ENCODE measurements around the gene USO1. TPM values are rescaled to one million over a fixed set of nuclear protein-coding genes. Genes with fewer than 3 reads are reported as not detected.

USO1 gene
- total RNA-seq, 1 donor from 2014 or later = 62.4 TPM

GRCh38 chr4:75698162-75698962 is 26.0 kb upstream of the USO1 start:
- TF ChIP-seq CTCF (IDR thresholded peaks at IDR 0.05; ENCODE audit: insufficient read depth, low read length, poor library complexity, severe bottlenecking) = no peak
- Histone ChIP-seq H3K36me3 (ENCODE audit: control insufficient read depth, insufficient read depth, low read length) (no peaks in the 10 kb centered on the region), H3K4me3 (ENCODE audit: low read depth, low read length) (no peak overlapping the region), H3K27me3 (ENCODE audit: control insufficient read depth, insufficient read depth, low read length) (no peaks in the 10 kb centered on the region)
- DNase-seq (ENCODE audit: low read depth) = no peak

GRCh38 chr4:75698963-75699228 is 25.5 kb upstream of the USO1 start:
- Histone ChIP-seq H3K27me3 (ENCODE audit: control insufficient read depth, insufficient read depth, low read length) (no peaks in the 10 kb centered on the region), H3K36me3 (ENCODE audit: control insufficient read depth, insufficient read depth, low read length) (no peaks in the 10 kb centered on the region), H3K4me3 (ENCODE audit: low read depth, low read length) (no peak overlapping the region)
- DNase-seq (ENCODE audit: low read depth) = no peak
- no peak for TF ChIP-seq CTCF (IDR thresholded peaks at IDR 0.05; ENCODE audit: insufficient read depth, low read length, poor library complexity, severe bottlenecking)

GRCh38 chr4:75699299-75699698 is 25.1 kb upstream of the USO1 start:
- TF ChIP-seq CTCF (IDR thresholded peaks at IDR 0.05; ENCODE audit: insufficient read depth, low read length, poor library complexity, severe bottlenecking) = no peak
- no peak for DNase-seq (ENCODE audit: low read depth)
- Histone ChIP-seq H3K36me3 (ENCODE audit: control insufficient read depth, insufficient read depth, low read length) (no peaks in the 10 kb centered on the region), H3K4me3 (ENCODE audit: low read depth, low read length) (no peak overlapping the region), H3K27me3 (ENCODE audit: control insufficient read depth, insufficient read depth, low read length) (no peaks in the 10 kb centered on the region)

- no peak for DNase-seq (ENCODE audit: low read depth)
- TF ChIP-seq CTCF (IDR thresholded peaks at IDR 0.05; ENCODE audit: insufficient read depth, low read length, poor library complexity, severe bottlenecking) = no peak
- H3K4me3 ChIP-seq (ENCODE audit: low read depth, low read length) = no peak overlapping the region
- no peaks in the 10 kb centered on the region for H3K36me3 ChIP-seq (ENCODE audit: control insufficient read depth, insufficient read depth, low read length)
- no peaks in the 10 kb centered on the region for H3K27me3 ChIP-seq (ENCODE audit: control insufficient read depth, insufficient read depth, low read length)
These were observed 21.4 kb upstream of the USO1 start for GRCh38 chr4:75702919-75703411.

- no peak for DNase-seq (ENCODE audit: low read depth)
- TF ChIP-seq CTCF (IDR thresholded peaks at IDR 0.05; ENCODE audit: insufficient read depth, low read length, poor library complexity, severe bottlenecking) = no peak
- no peak overlapping the region for H3K4me3 ChIP-seq (ENCODE audit: low read depth, low read length)
- no peaks in the 10 kb centered on the region for H3K27me3 ChIP-seq (ENCODE audit: control insufficient read depth, insufficient read depth, low read length)
- H3K36me3 ChIP-seq (ENCODE audit: control insufficient read depth, insufficient read depth, low read length) = no peaks in the 10 kb centered on the region
These were observed 19.0 kb upstream of the USO1 start for GRCh38 chr4:75705198-75705977.

Data from kidney epithelial cell (primary cell).